ENCODE data around the gene PMIS2.

Gene PMIS2

DNA sequence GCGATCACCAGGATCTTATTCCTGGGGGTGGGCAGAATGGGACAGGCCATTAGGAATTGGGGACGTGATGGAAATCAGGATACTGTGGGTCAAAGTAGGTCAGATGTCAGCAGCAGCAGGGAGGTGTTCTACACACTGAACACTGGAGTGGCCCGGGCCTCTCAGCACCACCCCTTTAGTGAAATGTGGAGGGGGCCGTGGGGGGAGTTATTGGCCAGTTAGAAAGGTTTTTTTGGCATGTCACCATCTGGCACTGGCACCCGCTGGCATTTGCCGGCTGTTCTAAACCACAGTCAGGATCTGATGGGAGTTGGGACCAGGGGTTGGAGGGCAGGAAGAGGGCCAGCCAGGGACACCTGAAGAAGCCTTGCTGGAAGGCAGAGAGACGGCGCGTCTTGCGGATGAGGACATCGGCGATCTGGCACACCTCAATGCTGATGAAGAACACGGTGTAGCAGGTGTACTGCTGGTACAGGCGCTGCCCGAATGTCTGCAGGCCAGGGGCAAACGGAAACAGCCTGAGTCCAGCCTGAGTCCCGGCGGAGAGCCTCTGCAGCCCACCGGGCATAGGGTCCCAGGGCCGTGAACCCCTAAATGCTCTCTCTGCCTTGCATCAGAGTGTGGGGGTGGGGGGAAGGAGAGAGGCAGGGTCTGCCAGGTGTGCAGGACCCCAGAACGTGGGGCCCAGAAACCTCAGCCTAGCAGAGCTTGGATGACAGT is 34.7 kb upstream of the PMIS2 start:
- no peak overlapping the region for H3K4me3 ChIP-seq (ENCODE audit: control insufficient read depth, low read depth, low read length)

DNA sequence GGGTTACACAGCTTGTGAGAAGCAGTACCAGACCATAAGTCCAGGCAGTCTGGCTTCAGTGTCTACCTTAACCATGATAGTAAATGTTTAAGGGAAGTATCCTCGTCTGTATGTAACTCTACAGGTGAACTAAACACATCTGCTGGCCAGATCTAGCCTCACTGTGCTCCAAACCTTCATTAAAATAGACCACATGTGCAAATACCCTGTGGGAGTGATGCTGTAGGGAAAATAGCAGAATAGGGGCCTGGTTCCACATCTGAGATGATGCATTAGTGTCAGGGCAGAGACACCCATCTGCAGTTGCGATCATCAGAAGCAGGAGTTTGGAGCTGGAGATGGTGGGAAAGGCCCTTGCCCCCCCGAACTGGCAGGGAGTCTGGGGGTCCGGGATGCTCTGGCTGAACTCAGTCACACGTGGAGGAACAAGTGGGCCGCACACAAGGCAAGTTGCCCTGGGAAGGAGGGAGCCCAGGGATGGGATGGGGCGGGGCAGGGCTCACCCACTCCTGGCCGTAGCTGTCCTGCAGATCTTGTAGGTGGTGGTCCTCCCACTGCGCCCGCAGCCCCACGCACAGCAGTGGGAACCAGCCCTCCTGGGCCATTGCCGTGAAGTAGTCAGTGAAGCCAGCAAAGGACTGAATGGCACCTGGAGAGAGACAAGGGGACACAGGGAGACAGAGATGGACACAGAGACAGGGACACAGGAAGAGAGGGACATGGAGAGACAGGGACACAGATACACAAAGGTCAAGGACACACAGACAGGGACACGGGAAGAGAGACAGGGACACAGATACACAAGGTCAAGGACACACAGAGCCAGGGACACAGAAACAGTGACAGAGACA is 33.2 kb upstream of the PMIS2 start:
- TF ChIP-seq, protein P1, sequence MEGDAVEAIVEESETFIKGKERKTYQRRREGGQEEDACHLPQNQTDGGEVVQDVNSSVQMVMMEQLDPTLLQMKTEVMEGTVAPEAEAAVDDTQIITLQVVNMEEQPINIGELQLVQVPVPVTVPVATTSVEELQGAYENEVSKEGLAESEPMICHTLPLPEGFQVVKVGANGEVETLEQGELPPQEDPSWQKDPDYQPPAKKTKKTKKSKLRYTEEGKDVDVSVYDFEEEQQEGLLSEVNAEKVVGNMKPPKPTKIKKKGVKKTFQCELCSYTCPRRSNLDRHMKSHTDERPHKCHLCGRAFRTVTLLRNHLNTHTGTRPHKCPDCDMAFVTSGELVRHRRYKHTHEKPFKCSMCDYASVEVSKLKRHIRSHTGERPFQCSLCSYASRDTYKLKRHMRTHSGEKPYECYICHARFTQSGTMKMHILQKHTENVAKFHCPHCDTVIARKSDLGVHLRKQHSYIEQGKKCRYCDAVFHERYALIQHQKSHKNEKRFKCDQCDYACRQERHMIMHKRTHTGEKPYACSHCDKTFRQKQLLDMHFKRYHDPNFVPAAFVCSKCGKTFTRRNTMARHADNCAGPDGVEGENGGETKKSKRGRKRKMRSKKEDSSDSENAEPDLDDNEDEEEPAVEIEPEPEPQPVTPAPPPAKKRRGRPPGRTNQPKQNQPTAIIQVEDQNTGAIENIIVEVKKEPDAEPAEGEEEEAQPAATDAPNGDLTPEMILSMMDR (conservative IDR thresholded peaks at IDR 0.05; ENCODE audit: control insufficient read depth, insufficient read depth, low read depth, low read length): no peak
- no peak for DNase-seq (ENCODE audit: low read depth)
- H3K4me3 ChIP-seq (ENCODE audit: control insufficient read depth, low read depth, low read length): no peak overlapping the region

More for the DNA sequence above, 34.7 kb upstream of the PMIS2 start:
- TF ChIP-seq, protein P1 (conservative IDR thresholded peaks at IDR 0.05; ENCODE audit: control insufficient read depth, insufficient read depth, low read depth, low read length): no peak
- no peak for DNase-seq (ENCODE audit: low read depth)

DNA sequence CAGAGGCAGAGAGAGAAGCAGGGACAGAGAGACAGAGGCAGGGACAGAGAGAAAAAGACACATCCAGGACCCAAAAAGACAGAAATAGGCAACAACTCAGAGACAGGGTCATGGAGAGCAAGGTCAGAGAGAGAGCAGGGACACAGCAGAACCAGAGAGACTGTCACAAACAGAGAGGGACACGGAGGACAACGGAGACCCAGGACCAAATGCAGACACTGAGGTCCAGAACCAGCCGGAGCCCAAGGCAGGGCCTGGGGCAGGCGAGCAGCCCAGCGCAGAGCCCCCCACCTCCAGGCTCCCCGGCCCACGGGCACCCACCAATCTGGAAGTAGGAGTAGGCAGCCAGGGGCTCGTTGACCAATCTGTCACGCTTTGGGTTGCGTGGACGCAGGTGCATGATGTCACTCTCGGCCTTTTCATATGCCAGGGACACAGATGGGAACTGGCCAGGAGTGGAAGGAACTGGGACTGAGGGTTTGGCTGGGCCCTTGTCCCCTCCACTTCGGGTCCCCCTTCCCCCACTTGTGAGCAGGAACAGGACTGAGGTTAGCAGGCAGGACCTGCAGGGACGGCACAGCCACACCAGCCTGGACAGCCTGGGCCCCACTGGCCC is 32.5 kb upstream of the PMIS2 start:
- DNase-seq (ENCODE audit: low read depth): no peak
- TF ChIP-seq, protein P1 (conservative IDR thresholded peaks at IDR 0.05; ENCODE audit: control insufficient read depth, insufficient read depth, low read depth, low read length): no peak

DNA sequence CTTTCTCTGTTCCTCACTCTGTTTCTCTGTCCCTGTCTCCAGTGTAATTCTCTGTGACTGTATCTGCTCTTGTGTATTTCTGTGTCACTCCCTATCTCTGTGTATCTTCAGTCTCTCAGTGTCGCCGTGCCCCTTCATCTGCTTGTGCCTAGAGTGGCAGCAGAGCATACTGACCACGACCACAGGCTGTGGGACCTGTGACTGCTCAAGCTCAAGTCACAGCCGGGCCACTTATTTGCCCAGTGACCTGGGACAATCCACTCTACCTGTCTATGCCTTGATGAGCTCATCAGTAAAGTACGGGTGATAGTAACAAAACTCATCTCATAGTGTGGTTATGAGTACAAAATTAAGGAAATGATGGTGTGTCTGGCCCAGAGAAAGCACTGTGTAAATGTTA is 31.9 kb upstream of the PMIS2 start:
- TF ChIP-seq, protein P1 (conservative IDR thresholded peaks at IDR 0.05; ENCODE audit: control insufficient read depth, insufficient read depth, low read depth, low read length): no peak
- H3K4me3 ChIP-seq (ENCODE audit: control insufficient read depth, low read depth, low read length): no peak overlapping the region
- DNase-seq (ENCODE audit: low read depth): no peak

More for the DNA sequence above, 32.5 kb upstream of the PMIS2 start:
- H3K4me3 ChIP-seq (ENCODE audit: control insufficient read depth, low read depth, low read length): no peak overlapping the region

DNA sequence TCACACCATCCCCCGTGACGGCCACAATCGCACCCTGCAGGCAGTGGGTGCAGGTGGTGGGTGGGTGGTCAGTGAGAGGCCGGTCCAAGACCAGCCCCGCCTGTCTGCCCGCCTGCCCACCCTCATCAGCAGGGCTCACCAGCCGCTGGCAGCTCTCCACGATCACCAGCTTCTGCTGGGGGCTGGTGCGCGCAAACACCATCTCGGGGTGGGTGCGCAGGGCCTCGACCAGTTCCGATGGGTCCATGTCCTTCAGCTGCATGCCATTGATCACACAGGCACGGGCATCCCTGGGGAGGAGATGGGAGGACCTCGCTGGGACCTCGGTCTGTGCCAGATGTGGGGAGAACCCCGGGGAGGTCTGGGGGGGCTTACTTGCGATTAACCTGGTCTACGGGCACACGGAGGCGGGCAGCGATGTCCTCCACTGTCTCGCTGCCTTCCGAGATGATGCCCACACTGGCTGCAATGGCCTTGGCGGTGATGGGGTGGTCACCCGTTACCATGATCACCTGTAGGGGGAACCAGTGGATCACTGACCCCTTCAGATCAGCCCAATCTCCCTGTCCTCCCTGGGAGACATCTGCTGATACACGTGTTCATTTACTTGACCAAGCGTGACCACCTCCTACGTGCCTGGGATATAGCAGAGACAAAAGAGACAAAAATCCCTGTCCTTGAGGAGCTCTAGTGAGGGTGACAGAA is 30.5 kb upstream of the PMIS2 start:
- peak; percentile 52 for DNase-seq (ENCODE audit: low read depth)
- TF ChIP-seq, protein P1 (conservative IDR thresholded peaks at IDR 0.05; ENCODE audit: control insufficient read depth, insufficient read depth, low read depth, low read length): peak; percentile 35
- H3K4me3 ChIP-seq (ENCODE audit: control insufficient read depth, low read depth, low read length): no peak overlapping the region

DNA sequence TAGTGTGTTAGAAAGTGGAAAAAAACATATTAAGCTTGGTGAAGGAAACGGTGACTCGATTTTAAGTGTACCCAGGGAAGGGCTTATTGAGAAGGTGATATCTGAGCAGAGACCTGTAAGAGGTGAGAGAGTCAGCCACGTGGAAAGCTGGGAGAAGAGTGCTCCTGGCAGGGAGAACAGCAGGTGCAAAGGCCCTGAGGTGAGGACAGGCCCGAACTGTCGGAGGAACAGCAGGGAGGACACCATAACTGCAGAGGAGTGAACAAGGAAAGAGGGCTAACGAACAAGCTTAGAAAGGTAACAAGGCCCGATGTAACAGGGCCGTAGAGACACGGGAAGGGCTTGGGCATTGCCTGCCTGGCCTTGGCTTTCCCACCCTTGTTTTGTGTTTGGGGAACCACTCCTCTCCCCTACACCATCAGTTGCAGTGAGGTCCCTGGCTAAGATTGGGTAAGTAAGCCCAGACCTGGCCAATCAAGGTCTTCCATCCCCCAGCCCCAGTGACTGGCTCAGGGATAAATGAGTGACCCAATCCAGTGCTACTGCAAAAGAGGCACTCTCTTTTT is 29.9 kb upstream of the PMIS2 start:
- TF ChIP-seq, protein P1 (conservative IDR thresholded peaks at IDR 0.05; ENCODE audit: control insufficient read depth, insufficient read depth, low read depth, low read length): no peak
- DNase-seq (ENCODE audit: low read depth): no peak
- H3K4me3 ChIP-seq (ENCODE audit: control insufficient read depth, low read depth, low read length): no peak overlapping the region

All from fibroblast of mammary gland (primary cell).